T-helper 2 cell (primary cell): Measurements from ENCODE around the gene MAGEB17.
"Not testable (repeated sequence)": the region's sequence is repeated elsewhere in the genome, so short reads cannot be mapped to it uniquely, and the experiment has no call there.

Experiments
- DNase-seq, 5 experiments: peaks; one replicate each; pipeline versions ENCODE4 v3.0.0 to v3.0.0-alpha.2; 2012 to 2022

MAGEB17 gene

DNA sequence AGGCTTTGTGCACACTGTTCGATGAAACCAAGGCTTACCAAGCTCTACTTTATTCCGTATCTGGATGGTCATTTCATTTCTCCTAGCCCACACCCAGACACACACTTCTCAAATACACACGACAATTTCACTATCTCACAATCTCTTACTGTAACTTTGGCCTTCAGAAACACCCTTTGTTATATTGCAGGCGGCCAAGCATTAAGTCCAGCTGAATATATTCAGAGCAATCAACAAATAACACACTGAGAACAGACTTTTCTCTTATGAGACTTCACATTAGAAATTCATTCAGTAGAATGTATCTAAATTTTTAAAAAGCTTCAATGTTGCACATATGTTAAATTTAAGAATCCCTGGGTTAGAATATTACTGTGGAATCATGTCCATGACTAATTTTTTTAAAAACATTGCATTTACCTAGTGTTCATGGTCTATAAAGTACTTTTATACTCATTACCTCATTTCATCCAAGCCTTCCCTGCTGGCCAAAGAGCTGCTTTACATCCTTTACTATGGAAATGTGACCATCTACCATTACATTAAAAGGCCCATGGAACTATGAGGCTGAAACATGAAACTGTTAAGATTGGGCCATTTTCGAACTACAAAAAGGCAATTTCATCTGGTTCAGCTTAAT lies 10.5 kb upstream of the MAGEB17 start:
- DNase-seq, result no peak

DNA sequence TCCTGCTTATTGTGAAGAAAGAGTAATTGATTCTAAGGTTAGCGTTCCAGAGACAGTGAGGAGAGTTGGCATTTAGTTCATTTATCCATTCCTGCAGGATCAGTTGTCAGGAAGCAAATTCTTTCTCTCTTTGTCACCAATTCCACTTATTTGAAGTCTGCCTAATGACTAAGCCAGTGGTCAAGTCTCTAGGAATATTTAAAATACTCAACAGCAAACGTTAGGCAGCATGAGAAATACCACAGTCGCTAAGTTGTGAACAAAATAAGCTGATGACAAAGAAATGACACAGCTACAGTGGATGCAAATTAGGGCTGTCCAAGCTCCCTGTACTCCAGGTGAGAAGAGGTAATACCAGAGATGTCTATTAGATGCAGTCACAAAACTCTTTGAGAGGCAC lies 6.6 kb upstream of the MAGEB17 start:
- no peak for DNase-seq

- not testable (repeated sequence) for DNase-seq
These were observed 6.1 kb upstream of the MAGEB17 start for GRCh38 chrX:16161173-16161572.

DNA sequence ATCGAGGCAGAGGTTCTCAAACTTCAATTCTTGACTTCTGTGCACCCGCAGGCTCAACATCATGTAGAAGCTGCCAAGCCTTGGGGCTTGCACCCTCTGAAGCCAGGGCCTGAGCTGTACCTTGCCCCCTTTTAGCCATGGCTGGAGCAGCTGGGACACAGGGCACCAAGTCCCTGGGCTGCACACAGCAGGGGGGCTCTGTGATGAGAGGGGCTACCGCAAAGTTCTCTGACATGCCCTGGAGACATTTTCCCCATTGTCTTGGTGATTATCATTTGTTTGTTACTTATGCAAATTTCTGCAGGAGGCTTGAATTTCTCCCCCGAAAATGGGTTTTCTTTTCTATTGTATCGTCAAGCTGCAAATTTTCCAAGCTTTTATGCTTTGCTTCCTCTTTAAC lies 4.9 kb upstream of the MAGEB17 start:
- DNase-seq, result no peak

DNA sequence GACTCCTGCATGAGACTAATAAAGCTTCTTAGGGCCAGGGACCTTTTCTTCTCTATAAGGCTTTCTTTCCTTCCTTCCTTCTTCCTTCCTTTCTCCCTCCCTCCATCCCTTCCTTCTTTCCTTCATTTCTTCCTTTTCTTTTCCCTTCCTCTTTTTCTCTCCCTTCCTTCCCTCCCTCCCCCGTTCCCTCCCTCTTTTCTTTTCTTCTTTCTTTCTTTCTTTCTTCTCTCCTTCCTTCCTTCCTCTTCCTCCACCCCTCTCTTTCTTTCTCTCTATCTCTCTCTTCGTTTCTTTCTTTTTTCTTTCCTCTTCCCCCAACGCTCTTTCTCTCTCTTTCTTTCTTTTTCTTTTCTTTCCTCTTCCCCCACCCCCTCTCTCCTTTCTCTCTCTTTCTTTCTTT lies 2.5 kb upstream of the MAGEB17 start:
- no peak for DNase-seq

GRCh38 chrX:16171039-16171438 lies 3.8 kb downstream of the MAGEB17 start:
- no peak for DNase-seq

DNA sequence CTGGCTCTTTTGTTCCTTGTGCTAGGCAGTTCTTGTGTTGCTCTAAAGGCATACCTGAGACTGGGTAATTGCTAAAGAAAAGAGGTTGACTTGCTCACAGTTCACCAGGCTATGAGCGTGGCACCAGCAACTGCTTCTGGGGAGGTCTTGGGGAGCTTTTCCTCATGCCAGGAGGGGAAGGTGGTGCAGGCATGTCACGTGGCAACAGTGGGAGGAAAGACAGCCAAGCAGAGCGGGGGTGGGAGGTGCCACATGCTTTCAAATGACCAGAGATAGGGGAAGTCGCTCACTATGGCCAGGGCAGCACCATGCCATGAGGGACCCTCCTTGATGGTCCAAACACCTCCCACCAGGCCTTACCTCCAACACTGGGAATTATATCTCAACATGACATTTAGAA lies 4.7 kb downstream of the MAGEB17 start:
- DNase-seq, result no peak

DNA sequence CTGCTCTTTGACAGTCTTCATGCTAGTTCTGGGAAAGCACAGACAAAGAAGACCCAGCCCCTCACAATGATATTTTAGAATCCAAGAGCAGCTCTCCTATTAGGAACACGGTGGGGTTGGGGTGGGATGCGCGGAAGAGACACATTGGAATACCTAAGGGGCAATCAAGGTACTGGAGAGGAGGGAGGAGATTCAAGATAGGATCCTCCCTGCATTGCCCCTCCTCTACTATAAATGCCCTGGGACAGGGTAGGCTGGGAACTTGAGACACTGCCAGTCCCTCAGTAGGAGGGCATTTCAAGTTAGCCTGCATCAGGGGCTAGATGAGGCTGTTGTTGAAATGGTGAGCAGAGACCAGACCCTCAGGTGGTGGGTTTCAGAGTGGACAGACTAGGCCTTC lies 5.1 kb downstream of the MAGEB17 start:
- no peak for DNase-seq

- DNase-seq, result no peak
These were observed 8.2 kb downstream of the MAGEB17 start for GRCh38 chrX:16175329-16176061.

- no peak for DNase-seq
These were observed 10.0 kb downstream of the MAGEB17 start for GRCh38 chrX:16177260-16177659.

DNA sequence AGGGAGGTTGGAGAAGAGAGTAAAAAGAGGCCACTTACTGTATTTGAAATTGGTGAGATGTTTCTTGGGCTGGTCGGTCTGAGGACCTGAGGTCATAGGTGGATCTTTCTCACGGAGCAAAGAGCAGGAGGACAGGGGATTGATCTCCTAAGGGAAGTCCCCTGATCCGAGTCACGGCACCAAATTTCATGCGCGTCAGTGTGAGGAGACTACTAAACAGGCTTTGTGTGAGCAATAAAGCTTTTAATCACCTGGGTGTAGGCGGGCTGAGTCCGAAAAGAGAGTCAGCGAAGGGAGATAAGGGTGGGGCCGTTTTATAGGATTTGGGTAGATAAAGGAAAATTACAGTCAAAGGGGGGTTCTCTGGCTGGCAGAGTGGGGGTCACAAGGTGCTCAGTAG lies 16.6 kb downstream of the MAGEB17 start:
- DNase-seq, result not testable (repeated sequence)

- DNase-seq, result peak in 1 of 5 experiments; percentile 1
These were observed 18.4 kb downstream of the MAGEB17 start for GRCh38 chrX:16185725-16186136.

- DNase-seq, result no peak
These were observed 19.2 kb downstream of the MAGEB17 start for GRCh38 chrX:16186380-16187007.

GRCh38 chrX:16187024-16187760 lies 19.9 kb downstream of the MAGEB17 start:
- no peak for DNase-seq

GRCh38 chrX:16188687-16189086 lies 21.4 kb downstream of the MAGEB17 start:
- no peak for DNase-seq

DNA sequence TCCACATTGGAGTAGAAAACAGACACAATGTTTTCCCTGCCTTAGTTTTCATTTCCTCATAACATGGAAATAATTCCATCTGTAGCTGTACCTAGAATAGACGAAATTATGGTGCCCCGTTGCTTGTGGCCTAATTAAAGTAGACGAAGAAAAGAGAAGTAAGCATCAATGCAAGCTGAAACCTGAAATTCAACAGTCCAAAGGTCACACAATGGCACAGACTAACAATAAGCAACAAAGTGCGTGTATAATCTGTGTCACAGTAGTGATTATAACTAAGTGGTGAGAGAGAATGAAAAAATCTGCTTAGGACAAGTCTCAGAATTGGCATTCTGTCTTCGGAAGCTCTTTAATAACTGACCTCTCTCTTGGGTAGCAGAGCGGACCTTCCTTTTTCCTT lies 24.3 kb downstream of the MAGEB17 start:
- no peak for DNase-seq

- no peak for DNase-seq
These were observed 29.5 kb downstream of the MAGEB17 start for GRCh38 chrX:16196829-16197228.

GRCh38 chrX:16199343-16199742 lies 32.1 kb downstream of the MAGEB17 start:
- no peak for DNase-seq

DNA sequence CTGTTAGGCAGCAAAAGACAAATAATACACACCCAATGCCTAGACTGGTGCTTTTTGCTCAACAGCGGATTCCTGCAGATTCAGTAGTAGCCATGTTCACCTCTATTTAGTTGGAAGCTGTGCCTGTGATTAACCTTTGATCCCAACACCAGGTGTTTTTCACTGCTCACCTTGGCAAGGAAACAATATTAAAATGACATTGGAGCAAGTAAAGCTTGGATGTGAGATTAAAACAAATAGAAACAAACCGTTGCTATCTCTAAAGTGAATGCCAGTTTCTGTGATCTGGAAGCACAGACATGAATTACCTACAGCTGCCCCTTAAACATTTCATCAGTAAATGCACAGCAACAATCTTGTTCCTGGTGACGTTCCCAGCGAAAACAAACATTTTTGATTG lies 35.7 kb downstream of the MAGEB17 start:
- no peak for DNase-seq

GRCh38 chrX:16204538-16204937 lies 37.3 kb downstream of the MAGEB17 start:
- DNase-seq, result no peak

DNA sequence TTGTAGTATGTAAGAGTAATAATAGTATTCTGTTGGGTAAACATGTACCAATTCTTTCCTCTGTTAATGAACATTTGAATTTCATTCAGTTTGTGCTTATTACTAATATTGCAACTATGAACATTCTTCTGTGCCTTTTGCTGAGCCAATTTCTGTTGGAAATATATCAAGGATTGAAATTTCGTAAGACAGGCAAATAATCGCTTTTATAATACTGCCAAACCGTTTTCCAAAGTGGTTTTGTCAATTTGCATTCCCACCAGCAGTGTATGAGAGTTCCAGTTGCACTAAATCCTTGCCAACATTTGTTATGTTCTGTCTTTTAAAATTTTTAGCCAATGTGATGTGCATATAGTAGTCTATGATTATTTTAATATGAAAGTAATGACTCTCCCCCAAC lies 38.6 kb downstream of the MAGEB17 start:
- no peak for DNase-seq

- no peak for DNase-seq
These were observed 40.4 kb downstream of the MAGEB17 start for GRCh38 chrX:16207634-16208033.

DNA sequence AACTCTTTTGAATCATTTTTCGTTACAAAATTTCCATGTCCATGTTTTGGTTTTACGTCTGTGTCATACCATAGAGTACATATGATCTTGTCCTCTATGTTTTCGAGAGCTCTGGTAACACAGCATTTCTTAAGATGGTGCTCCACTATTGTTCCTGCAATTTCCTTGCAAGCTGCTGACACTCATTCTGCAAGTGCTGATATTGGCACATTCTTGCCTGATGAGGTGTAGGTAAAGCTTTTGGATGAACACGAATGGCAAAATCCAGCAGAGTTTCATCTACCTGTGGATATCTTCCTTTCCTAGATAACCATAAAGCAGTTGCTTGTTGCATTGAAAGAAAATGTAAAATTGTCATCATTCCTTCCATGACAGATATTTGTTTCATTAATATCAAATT lies 41.3 kb downstream of the MAGEB17 start:
- no peak for DNase-seq
